Tibial nerve (tissue), 4 donors: ENCODE measurements around the gene ETV4. TPM values are rescaled to one million over a fixed set of nuclear protein-coding genes. Genes with fewer than 3 reads are reported as not detected.

ENCODE experiments used
- DNase-seq, 2 donors: peaks; one replicate each; pipeline ENCODE4 v3.0.0-alpha.2; 2019; ENCODE audit warnings: low spot score in 2 of 2
- H3K27ac ChIP-seq, 4 donors: fragments of 200-600 bp; sonication (generic) in 3 of 4; one replicate each; pipeline ENCODE4 v1.5.1; 2017 to 2019; ENCODE audit warnings: mild to moderate bottlenecking in 1 of 4
- H3K27me3 ChIP-seq, 2 donors: fragments of 200-600 bp; sonication (generic) in 1 of 2; one replicate each; pipeline versions ENCODE4 v1.5.1 to v1.6.0; 2017 to 2019
- H3K36me3 ChIP-seq, 3 donors: fragments of 200-600 bp; sonication (generic); one replicate each; pipeline ENCODE4 v1.5.1; 2018 to 2019
- H3K4me1 ChIP-seq, 4 donors: fragments of 200-600 bp; sonication (generic) in 3 of 4; one replicate each; pipeline ENCODE4 v1.5.1; 2017 to 2019
- H3K4me3 ChIP-seq, 4 donors: fragments of 200-600 bp; sonication (generic) in 3 of 4; one replicate each; pipeline ENCODE4 v1.5.1; 2017 to 2019; ENCODE audit warnings: mild to moderate bottlenecking in 1 of 4, moderate library complexity in 1 of 4
- H3K9me3 ChIP-seq, 4 donors: fragments of 200-600 bp; sonication (generic) in 3 of 4; one replicate each; pipeline ENCODE4 v1.5.1; 2017 to 2019
- CTCF ChIP-seq, 5 experiments: fragments of 200-600 bp in 3 of 5; fragments of 450-650 bp in 2 of 5; sonication (generic) in 3 of 5; IDR thresholded peaks; one replicate each; pipeline ENCODE4 v1.5.1; 2016 to 2019; ENCODE audit warnings: antibody characterized with exemption in 5 of 5, mild to moderate bottlenecking in 3 of 5, moderate library complexity in 2 of 5
- EP300 ChIP-seq, 2 donors: sonication (generic); formaldehyde crosslinking; IDR thresholded peaks; one replicate each; pipeline ENCODE4 v1.6.1; 2017; ENCODE audit warnings: antibody characterized with exemption in 2 of 2, mild to moderate bottlenecking in 1 of 2
- POLR2A ChIP-seq, 2 donors: fragments of 450-650 bp; IDR thresholded peaks; one replicate each; pipeline ENCODE4 v1.6.1; 2017; ENCODE audit warnings: antibody characterized with exemption in 2 of 2, mild to moderate bottlenecking in 2 of 2, moderate library complexity in 2 of 2
- WGBS, 2 donors: methylation state at CpG; one replicate each; pipeline ENCODE4 v1.1.5; 2018; 5-methylcytosine and 5-hydroxymethylcytosine counted together
- total RNA-seq, 4 donors: library from RNA; depleted of rRNA; stranded (reverse); fragments of >200 nt; gene quantifications; one replicate each; pipeline ENCODE4 v1.1.0, GENCODE V29; 2016

The ETV4 gene
- total RNA-seq, 4 donors from 2014 or later: 1.5 to 5.1 (median 3.8) TPM

GRCh38 chr17:43588664-43589435 lies 42.7 kb upstream of the ETV4 start:
- Histone ChIP-seq H3K4me1 (peaks cover 0 to 44% (median 19%) of the 10 kb centered on the region in 4 donors), H3K27me3 (no peaks in the 10 kb centered on the region), H3K27ac (peak overlapping the region in 2 of 4 donors; percentile 23 to 28), H3K4me3 (no peak overlapping the region), H3K36me3 (no peaks in the 10 kb centered on the region), H3K9me3 (no peaks in the 10 kb centered on the region)
- TF ChIP-seq CTCF (IDR thresholded peaks at IDR 0.05) (no peak), EP300 (IDR thresholded peaks at IDR 0.05) (peak in 1 of 2 donors; percentile 7)
- peak in 1 of 2 donors; percentile 33 for DNase-seq
- 84 to 85% methylated on average over 9 of the region's 9 CpGs for WGBS, 2 donors

GRCh38 chr17:43588121-43588520 lies 42.0 kb upstream of the ETV4 start:
- peaks cover 0 to 44% (median 19%) of the 10 kb centered on the region in 4 donors for H3K4me1 ChIP-seq
- WGBS, 2 donors: 36 to 48% methylated on average over 2 of the region's 2 CpGs
- TF ChIP-seq POLR2A (IDR thresholded peaks at IDR 0.05): no peak
- TF ChIP-seq CTCF (IDR thresholded peaks at IDR 0.05): no peak
- no peak for TF ChIP-seq EP300 (IDR thresholded peaks at IDR 0.05)
- no peak for DNase-seq
- no peaks in the 10 kb centered on the region for H3K36me3 ChIP-seq
- H3K27me3 ChIP-seq: no peaks in the 10 kb centered on the region
- no peaks in the 10 kb centered on the region for H3K9me3 ChIP-seq
- no peak overlapping the region for H3K4me3 ChIP-seq
- H3K27ac ChIP-seq: peak overlapping the region in 2 of 4 donors; percentile 23 to 28

- WGBS, 2 donors: 73 to 75% methylated on average over 5 of the region's 5 CpGs
- no peak for DNase-seq
- no peak for TF ChIP-seq EP300 (IDR thresholded peaks at IDR 0.05)
- no peak for TF ChIP-seq POLR2A (IDR thresholded peaks at IDR 0.05)
- TF ChIP-seq CTCF (IDR thresholded peaks at IDR 0.05): no peak
- H3K27me3 ChIP-seq: no peaks in the 10 kb centered on the region
- no peaks in the 10 kb centered on the region for H3K9me3 ChIP-seq
- no peak overlapping the region for H3K27ac ChIP-seq
- no peaks in the 10 kb centered on the region for H3K36me3 ChIP-seq
- H3K4me1 ChIP-seq: peaks cover 0 to 42% (median 18%) of the 10 kb centered on the region in 4 donors
- H3K4me3 ChIP-seq: no peak overlapping the region
Measured at GRCh38 chr17:43587647-43588046, 41.5 kb upstream of the ETV4 start.

- Histone ChIP-seq H3K4me3 (no peak overlapping the region), H3K4me1 (peaks cover 0 to 40% (median 3%) of the 10 kb centered on the region in 4 donors), H3K36me3 (no peaks in the 10 kb centered on the region), H3K9me3 (no peaks in the 10 kb centered on the region), H3K27me3 (no peaks in the 10 kb centered on the region), H3K27ac (peak overlapping the region in 1 of 4 donors; percentile 36)
- TF ChIP-seq CTCF (IDR thresholded peaks at IDR 0.05): no peak
- no peak for TF ChIP-seq POLR2A (IDR thresholded peaks at IDR 0.05)
- TF ChIP-seq EP300 (IDR thresholded peaks at IDR 0.05): no peak
- DNase-seq: no peak
- 80 to 85% methylated on average over 6 of the region's 6 CpGs for WGBS, 2 donors
Measured at GRCh38 chr17:43584666-43585102, 38.5 kb upstream of the ETV4 start.

GRCh38 chr17:43583332-43583731 lies 37.2 kb upstream of the ETV4 start:
- 93 to 96% methylated on average over 7 of the region's 7 CpGs for WGBS, 2 donors
- no peak overlapping the region for H3K27ac ChIP-seq
- TF ChIP-seq POLR2A (IDR thresholded peaks at IDR 0.05) (no peak), EP300 (IDR thresholded peaks at IDR 0.05) (no peak), CTCF (IDR thresholded peaks at IDR 0.05) (no peak)
- no peaks in the 10 kb centered on the region for H3K27me3 ChIP-seq
- H3K36me3 ChIP-seq: no peaks in the 10 kb centered on the region
- no peak for DNase-seq
- H3K4me1 ChIP-seq: peaks cover 0 to 42% (median 14%) of the 10 kb centered on the region in 4 donors
- no peaks in the 10 kb centered on the region for H3K9me3 ChIP-seq
- no peak overlapping the region for H3K4me3 ChIP-seq
